ENCODE measurements around the gene DDO.

Gene DDO, protein sequence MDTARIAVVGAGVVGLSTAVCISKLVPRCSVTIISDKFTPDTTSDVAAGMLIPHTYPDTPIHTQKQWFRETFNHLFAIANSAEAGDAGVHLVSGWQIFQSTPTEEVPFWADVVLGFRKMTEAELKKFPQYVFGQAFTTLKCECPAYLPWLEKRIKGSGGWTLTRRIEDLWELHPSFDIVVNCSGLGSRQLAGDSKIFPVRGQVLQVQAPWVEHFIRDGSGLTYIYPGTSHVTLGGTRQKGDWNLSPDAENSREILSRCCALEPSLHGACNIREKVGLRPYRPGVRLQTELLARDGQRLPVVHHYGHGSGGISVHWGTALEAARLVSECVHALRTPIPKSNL

DNA sequence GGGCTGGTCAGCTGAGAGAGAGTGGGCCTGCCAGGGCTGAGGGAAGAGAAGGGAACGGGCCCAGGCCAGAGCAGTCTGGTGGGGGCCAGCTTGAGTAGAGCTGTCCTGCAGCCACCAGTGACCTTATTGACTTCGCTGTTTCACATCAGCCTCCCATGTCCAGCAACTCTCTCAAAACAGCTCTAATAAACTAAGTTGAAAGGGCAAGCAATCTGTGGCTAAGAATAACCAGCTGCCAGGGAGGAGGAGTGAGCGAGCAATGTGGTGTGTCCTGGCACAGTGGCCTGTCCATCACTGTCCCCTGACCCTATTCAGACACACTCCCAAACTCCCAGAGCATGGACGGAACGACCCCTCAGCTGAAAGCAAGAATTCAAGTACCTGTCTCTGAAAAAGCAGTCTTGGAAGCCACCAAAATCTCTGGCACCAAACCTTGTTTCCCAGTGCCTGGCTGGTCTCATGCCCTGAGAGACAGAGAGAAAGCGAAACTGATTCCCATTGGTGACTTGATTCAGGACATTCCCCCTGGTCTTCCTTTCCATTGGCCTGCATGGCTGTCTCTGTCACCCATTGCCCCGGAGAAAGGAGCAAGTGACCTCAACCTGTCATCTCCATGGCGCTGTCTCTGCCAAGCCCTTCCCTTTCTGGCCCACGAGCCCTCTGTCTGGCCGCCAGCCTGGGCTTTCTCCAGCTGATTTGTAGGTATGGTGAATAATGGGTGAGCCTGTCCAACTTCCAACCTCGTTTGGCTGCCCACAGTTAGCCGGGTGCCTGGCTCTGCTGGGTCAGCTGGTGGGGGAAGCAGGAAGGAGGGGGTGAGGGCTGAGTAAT lies at the start of gene DDO:
Gene DDO, minus strand, starts transcription at position 490 of the 831 bp plus-strand sequence. CDS start 2,113 bp downstream, outside the sequence.
- Histone ChIP-seq H3K4me3 (IDR thresholded peaks at IDR 0.05; ENCODE audit: insufficient read depth, low read depth, low read length) (no peak within 1 kb of the TSS), H2AFZ (ENCODE audit: low read depth) (no peak within 1 kb of the TSS), H3K36me3 (ENCODE audit: insufficient read depth) (no peaks in the 10 kb centered on the region), H3K27me3 (ENCODE audit: insufficient read depth, low read depth) (no peaks in the 10 kb centered on the region), H3K27ac (no peak within 1 kb of the TSS), H4K20me1 (ENCODE audit: insufficient read depth) (no peaks in the 10 kb centered on the region), H3K79me2 (ENCODE audit: insufficient read depth, low read depth) (no peaks in the 10 kb centered on the region), H3K9ac (no peak within 1 kb of the TSS), H3K4me2 (no peak within 1 kb of the TSS), H3K4me1 (ENCODE audit: low read depth, poor library complexity, severe bottlenecking) (no peaks in the 10 kb centered on the region)
- TF ChIP-seq, protein P1, sequence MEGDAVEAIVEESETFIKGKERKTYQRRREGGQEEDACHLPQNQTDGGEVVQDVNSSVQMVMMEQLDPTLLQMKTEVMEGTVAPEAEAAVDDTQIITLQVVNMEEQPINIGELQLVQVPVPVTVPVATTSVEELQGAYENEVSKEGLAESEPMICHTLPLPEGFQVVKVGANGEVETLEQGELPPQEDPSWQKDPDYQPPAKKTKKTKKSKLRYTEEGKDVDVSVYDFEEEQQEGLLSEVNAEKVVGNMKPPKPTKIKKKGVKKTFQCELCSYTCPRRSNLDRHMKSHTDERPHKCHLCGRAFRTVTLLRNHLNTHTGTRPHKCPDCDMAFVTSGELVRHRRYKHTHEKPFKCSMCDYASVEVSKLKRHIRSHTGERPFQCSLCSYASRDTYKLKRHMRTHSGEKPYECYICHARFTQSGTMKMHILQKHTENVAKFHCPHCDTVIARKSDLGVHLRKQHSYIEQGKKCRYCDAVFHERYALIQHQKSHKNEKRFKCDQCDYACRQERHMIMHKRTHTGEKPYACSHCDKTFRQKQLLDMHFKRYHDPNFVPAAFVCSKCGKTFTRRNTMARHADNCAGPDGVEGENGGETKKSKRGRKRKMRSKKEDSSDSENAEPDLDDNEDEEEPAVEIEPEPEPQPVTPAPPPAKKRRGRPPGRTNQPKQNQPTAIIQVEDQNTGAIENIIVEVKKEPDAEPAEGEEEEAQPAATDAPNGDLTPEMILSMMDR (conservative IDR thresholded peaks at IDR 0.05; ENCODE audit: low read depth, low read length), result no peak

DNA sequence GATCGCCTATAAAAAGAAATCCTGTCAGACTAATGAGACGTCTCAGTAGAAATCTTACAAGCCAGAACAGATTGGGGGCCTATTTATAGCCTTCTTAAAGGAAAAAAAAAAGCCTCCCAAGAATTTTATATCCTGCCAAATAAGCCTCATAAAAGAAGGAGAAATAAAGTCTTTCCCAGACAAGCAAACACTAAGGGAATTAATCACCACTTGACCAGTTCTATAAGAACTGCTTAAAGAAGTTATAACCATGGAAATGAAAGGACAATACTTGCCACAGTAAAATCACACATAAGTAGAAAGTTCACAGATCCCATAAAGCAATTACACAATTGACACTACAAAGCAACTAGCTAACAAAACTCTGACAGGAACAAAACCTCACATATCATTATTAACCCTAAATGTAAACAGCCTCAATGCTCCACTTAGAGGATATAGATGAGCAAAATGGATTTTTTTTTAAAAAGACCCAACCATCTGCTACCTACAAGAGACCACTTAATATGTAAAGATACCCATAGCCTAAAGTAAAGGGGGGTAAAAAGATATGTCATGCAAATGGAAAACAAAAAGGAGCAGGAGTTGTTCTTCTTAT lies 47.6 kb upstream of the DDO start:
- Histone ChIP-seq H3K4me3 (IDR thresholded peaks at IDR 0.05; ENCODE audit: insufficient read depth, low read depth, low read length) (no peak overlapping the region), H3K4me2 (no peak overlapping the region), H3K27me3 (ENCODE audit: insufficient read depth, low read depth) (no peaks in the 10 kb centered on the region), H3K9ac (no peak overlapping the region), H3K27ac (no peak overlapping the region), H3K79me2 (ENCODE audit: insufficient read depth, low read depth) (no peaks in the 10 kb centered on the region), H3K36me3 (ENCODE audit: insufficient read depth) (no peaks in the 10 kb centered on the region), H2AFZ (ENCODE audit: low read depth) (no peak overlapping the region), H4K20me1 (ENCODE audit: insufficient read depth) (no peaks in the 10 kb centered on the region), H3K4me1 (ENCODE audit: low read depth, poor library complexity, severe bottlenecking) (no peaks in the 10 kb centered on the region)
- TF ChIP-seq, protein P1 (conservative IDR thresholded peaks at IDR 0.05; ENCODE audit: low read depth, low read length), result no peak

DNA sequence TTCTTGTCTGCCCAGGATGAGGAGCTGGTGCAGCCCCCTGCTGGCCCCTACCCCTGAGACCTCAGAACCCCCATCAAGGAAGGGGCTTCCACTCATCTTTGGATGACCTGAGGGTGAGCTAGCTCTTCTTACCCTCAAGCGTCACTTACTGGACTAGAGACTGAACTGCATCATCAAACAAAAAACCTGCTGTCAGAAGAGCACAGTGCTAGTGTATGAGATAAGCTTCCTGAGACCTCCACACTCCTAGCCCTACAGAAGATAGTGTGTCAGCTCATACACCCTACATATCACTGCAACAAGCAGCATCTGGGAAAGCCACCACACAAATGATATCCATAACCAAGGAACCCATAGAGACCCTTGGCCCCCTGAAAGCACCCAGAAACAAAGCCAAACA lies 46.0 kb upstream of the DDO start:
- Histone ChIP-seq H3K79me2 (ENCODE audit: insufficient read depth, low read depth) (no peaks in the 10 kb centered on the region), H3K4me3 (IDR thresholded peaks at IDR 0.05; ENCODE audit: insufficient read depth, low read depth, low read length) (no peak overlapping the region), H3K27ac (no peak overlapping the region), H3K9ac (no peak overlapping the region), H3K4me1 (ENCODE audit: low read depth, poor library complexity, severe bottlenecking) (no peaks in the 10 kb centered on the region), H3K36me3 (ENCODE audit: insufficient read depth) (no peaks in the 10 kb centered on the region), H3K4me2 (no peak overlapping the region), H2AFZ (ENCODE audit: low read depth) (no peak overlapping the region), H4K20me1 (ENCODE audit: insufficient read depth) (no peaks in the 10 kb centered on the region), H3K27me3 (ENCODE audit: insufficient read depth, low read depth) (no peaks in the 10 kb centered on the region)
- TF ChIP-seq, protein P1 (conservative IDR thresholded peaks at IDR 0.05; ENCODE audit: low read depth, low read length), result no peak

DNA sequence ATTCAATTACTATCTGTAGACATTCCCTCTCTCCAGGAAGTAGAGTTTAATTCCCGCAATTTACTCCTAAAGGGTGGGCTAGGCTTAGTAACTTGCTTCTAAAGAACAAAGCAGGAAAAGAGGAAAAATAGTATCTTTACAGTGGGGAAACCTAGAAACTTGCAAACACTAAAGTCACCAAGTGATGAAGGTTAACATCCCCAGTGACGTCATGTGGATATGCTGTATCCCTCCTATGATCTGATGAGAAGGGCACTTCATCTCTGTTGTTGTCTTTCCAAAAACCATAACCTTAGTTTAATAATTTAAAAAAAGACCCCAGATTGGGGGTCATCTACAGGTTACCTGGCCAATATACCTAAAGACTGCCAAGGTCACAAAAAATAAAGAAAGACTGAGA lies 43.8 kb upstream of the DDO start:
- no peak overlapping the region for H3K9ac ChIP-seq
- H3K79me2 ChIP-seq (ENCODE audit: insufficient read depth, low read depth), result no peaks in the 10 kb centered on the region
- no peak overlapping the region for H3K4me2 ChIP-seq
- H3K27me3 ChIP-seq (ENCODE audit: insufficient read depth, low read depth), result no peaks in the 10 kb centered on the region
- H3K4me3 ChIP-seq (IDR thresholded peaks at IDR 0.05; ENCODE audit: insufficient read depth, low read depth, low read length), result no peak overlapping the region
- no peak overlapping the region for H2AFZ ChIP-seq (ENCODE audit: low read depth)
- H4K20me1 ChIP-seq (ENCODE audit: insufficient read depth), result no peaks in the 10 kb centered on the region
- TF ChIP-seq, protein P1 (conservative IDR thresholded peaks at IDR 0.05; ENCODE audit: low read depth, low read length), result no peak
- H3K36me3 ChIP-seq (ENCODE audit: insufficient read depth), result no peaks in the 10 kb centered on the region
- H3K4me1 ChIP-seq (ENCODE audit: low read depth, poor library complexity, severe bottlenecking), result no peaks in the 10 kb centered on the region
- H3K27ac ChIP-seq, result no peak overlapping the region

Data from KMS-11 (cell line).